Omental fat pad (tissue), 4 donors: ENCODE data around the gene FIP1L1. TPM values are rescaled to one million over a fixed set of nuclear protein-coding genes. Genes with fewer than 3 reads are reported as not detected.
"Not testable (repeated sequence)": the region's sequence is repeated elsewhere in the genome, so short reads cannot be mapped to it uniquely, and the experiment has no call there.

Source experiments
- ATAC-seq: fragments of 150-250 bp; one replicate; pipeline ENCODE4 v1.9.1; 2016; ENCODE audit warnings: mild to moderate bottlenecking, moderate library complexity; ENCODE audit not compliant: low FRiP score
- DNase-seq: peaks from one replicate; pipeline ENCODE4 v3.0.0-alpha.2; 2019; ENCODE audit warnings: low spot score
- total RNA-seq, 4 donors: library from RNA; depleted of rRNA; stranded (reverse); fragments of >200 nt; gene quantifications; one replicate each; pipeline ENCODE4 v1.1.0, GENCODE V29; 2016
- TF ChIP-seq, protein P1 (sequence below), 3 donors: fragments of 450-650 bp; IDR thresholded peaks; one replicate each; pipeline ENCODE4 v1.5.1; 2016 to 2017; ENCODE audit warnings: antibody characterized with exemption in 3 of 3, mild to moderate bottlenecking in 3 of 3, moderate library complexity in 2 of 3

Gene FIP1L1, protein sequence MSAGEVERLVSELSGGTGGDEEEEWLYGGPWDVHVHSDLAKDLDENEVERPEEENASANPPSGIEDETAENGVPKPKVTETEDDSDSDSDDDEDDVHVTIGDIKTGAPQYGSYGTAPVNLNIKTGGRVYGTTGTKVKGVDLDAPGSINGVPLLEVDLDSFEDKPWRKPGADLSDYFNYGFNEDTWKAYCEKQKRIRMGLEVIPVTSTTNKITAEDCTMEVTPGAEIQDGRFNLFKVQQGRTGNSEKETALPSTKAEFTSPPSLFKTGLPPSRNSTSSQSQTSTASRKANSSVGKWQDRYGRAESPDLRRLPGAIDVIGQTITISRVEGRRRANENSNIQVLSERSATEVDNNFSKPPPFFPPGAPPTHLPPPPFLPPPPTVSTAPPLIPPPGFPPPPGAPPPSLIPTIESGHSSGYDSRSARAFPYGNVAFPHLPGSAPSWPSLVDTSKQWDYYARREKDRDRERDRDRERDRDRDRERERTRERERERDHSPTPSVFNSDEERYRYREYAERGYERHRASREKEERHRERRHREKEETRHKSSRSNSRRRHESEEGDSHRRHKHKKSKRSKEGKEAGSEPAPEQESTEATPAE
- 10 to 100 TPM; 31.6 to 51.4 (median 38.7) TPM for total RNA-seq

DNA sequence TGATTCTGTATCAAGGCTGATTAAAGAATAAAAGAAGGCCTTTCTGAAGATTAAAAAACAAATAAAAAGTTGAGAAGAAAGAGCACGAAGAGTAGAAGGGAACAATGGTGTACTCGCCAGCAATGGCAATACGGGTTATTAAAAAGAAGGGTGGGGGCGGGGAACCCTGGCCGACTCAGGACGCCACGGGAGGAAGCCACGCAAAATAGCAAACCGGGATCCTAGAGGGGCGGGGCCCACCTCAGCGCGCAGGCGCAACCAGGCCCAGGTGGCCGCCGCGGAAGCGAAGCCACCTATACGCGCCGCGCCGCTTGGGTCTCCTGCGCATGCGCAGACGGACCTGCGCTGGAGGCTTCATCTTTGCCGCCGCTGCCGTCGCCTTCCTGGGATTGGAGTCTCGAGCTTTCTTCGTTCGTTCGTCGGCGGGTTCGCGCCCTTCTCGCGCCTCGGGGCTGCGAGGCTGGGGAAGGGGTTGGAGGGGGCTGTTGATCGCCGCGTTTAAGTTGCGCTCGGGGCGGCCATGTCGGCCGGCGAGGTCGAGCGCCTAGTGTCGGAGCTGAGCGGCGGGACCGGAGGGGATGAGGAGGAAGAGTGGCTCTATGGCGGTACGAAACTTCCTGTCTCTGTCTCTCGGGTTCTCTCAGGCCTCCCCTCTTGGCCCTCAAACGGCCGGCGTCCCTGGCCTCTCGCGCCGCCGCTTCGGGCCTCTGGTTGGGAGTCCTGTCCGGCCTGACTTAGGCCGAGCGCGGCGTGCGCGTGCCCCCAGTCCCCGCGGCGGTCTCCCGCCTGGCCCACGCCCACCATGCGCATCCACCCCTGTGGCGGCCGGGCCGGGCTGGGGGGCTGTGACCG is at the start of gene FIP1L1:
Gene FIP1L1 (plus strand): TSS at position 323 of the 852 bp plus-strand sequence. CDS start 198 bp downstream, at position 521.
- DNase-seq (peak; percentile 93), ATAC-seq (peak; percentile 99)
- TF ChIP-seq, protein P1, sequence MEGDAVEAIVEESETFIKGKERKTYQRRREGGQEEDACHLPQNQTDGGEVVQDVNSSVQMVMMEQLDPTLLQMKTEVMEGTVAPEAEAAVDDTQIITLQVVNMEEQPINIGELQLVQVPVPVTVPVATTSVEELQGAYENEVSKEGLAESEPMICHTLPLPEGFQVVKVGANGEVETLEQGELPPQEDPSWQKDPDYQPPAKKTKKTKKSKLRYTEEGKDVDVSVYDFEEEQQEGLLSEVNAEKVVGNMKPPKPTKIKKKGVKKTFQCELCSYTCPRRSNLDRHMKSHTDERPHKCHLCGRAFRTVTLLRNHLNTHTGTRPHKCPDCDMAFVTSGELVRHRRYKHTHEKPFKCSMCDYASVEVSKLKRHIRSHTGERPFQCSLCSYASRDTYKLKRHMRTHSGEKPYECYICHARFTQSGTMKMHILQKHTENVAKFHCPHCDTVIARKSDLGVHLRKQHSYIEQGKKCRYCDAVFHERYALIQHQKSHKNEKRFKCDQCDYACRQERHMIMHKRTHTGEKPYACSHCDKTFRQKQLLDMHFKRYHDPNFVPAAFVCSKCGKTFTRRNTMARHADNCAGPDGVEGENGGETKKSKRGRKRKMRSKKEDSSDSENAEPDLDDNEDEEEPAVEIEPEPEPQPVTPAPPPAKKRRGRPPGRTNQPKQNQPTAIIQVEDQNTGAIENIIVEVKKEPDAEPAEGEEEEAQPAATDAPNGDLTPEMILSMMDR (IDR thresholded peaks at IDR 0.05): no peak

DNA sequence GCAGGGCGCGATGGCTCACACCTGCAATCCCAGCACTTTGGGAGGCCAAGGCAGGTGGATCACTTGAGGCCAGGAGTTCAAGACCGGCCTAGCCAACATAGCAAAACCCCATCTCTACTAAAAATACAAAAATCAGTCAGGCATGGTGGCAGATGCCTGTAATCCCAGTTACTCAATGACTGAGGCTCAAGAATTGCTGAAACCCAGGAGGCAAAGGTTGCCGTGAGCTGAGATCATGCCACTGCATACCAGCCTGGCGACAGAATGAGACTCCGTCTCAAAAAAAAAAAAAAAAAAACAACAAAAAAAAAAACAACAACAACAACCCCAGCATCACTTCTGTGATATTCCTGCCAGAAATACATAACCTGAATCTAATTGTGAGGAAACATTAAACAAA is 42.5 kb upstream of the FIP1L1 start:
- ATAC-seq, DNase-seq: not testable (repeated sequence)

DNA sequence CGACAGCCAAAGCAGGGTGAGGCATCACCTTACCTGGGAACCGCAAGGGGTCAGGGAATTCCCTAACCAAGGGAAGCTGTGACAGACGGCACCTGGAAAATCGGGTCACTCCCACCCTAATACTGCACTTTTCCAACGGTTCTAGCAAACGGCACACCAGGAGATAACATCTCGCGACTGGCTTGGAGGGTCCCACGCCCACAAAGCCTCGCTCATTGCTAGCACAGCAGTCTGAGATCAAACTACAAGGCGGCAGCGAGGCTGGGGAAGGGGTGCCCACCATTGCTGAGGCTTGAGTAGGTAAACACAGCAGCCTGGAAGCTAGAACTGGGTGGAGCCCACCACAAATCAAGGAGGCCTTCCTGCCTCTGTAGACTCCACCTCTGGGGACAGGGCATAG is 37.3 kb upstream of the FIP1L1 start:
- ATAC-seq, DNase-seq: not testable (repeated sequence)

DNA sequence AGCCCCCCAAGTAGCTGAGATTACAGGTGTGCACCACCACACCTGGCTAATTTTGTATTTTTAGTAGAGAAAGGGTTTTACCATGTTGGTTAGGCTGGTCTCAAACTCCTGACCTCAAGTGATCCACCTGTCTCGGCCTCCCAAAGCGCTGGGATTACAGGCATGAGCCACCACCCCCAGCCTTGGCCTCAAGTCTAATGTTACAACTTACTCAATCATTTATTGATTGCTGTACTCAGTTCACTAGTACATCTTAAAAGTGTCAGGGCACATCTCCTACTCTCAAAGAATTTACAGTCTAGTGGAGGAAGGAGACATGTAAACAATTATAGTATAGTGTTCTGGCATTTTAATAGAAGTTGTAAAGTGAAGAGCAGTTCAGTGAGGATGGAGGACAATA is 31.0 kb upstream of the FIP1L1 start:
- ATAC-seq, DNase-seq: not testable (repeated sequence)

DNA sequence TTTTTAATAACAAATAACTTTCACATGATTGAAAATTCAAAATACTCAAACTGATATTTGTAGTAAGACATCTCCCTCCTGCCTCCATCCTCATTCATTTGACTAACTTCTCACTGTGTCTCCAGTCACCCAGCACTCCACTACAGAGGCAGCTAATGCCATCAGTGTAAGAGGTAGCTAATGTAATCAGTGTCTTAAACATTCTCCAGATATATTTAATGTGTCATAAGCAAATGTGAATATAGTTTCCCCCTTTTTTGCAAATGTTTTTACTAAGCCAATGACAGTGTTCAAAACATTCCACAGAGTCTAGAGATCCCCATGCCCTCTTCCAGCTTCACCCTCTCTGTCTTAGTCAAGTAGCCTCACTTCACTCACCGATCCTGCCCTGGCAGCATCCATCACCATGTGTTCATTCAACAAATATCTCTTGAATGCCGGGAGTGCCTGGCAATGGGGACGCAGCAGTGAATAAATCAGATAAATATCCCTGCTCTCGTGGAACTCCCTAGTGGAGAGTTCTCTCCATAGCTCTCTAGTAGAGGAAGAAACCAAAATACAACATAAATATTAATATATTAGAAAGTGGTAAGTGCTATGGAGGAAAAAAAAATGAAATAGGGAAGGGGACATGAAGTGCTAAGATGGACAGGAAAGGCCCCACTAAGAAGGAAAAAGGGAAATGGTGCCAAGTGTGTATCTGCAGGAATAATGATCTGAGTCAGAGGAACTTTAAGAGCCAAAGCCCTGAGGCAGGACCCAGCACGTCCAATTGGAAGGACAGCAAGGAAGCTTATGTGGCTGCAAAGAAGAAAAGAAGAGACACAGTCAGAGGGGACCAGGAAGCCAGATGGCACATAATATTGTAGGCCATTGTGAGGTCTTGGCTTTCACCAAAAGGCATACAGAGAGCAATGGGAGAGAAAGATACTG is 30.3 kb upstream of the FIP1L1 start:
- ATAC-seq: peak; percentile 44
- TF ChIP-seq, protein P1 (IDR thresholded peaks at IDR 0.05): no peak
- DNase-seq: no peak

DNA sequence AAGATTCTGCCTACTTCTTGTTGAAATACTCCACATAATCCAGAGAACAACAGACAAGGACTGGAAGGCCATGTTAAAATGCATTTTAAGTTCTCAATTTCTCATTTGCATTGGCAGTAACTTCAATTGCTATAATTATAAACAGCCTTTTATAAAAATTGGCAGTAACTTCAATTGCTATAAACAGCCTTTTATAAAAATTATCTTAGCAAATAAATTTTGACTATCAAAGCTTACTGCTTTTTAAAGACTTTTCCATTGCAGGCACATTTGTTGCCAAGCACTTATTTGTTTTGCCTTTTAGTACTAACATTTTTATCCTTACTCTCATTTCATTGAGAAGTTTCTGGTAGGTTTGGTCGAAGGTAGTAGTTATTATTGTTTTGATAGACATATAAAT is 29.4 kb upstream of the FIP1L1 start:
- ATAC-seq: no peak
- TF ChIP-seq, protein P1 (IDR thresholded peaks at IDR 0.05): no peak
- no peak for DNase-seq

DNA sequence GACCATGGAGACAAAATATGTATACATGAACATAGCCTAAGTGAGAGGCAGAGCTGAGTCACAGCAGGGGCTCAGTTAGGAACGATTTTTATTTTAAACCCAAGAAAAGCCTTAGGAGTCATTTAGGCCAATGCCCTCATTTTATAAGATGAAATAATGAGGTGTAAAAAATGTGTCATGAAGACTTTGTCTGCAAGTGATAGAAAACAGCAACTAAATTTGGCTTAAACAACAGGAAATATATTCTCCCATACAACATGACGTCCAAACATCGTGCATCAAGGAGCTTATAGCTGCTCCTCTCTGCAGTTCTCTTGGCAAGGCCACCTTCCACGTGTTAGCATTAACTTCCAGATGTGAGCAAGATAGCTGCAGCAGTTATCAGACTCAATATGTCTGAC is 28.4 kb upstream of the FIP1L1 start:
- no peak for ATAC-seq
- DNase-seq: no peak
- TF ChIP-seq, protein P1 (IDR thresholded peaks at IDR 0.05): no peak
